ENCODE results near the gene MIA.
"Not testable (repeated sequence)": the region's sequence is repeated elsewhere in the genome, so short reads cannot be mapped to it uniquely, and the experiment has no call there.

The MIA gene

DNA sequence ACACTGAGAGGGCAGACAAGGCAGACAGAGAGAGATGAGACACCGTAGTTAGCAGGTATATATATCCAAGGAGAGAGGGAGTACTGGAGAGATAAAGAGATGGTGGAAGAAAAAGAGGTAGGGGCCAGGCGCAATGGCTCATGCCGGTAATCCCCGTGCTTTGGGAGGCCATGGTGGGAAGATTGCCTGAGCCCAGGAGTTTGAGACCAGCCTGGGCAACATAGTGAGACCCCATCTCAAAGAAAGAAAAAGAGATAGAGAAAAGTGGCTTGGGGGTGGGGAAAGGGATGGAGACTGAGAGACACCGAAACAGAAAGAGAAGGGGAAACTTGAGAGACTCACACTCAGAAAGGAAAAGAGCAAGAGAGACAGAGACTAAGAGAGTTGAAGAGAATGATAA, 5.3 kb downstream of the MIA start:
- TF ChIP-seq, protein P1, sequence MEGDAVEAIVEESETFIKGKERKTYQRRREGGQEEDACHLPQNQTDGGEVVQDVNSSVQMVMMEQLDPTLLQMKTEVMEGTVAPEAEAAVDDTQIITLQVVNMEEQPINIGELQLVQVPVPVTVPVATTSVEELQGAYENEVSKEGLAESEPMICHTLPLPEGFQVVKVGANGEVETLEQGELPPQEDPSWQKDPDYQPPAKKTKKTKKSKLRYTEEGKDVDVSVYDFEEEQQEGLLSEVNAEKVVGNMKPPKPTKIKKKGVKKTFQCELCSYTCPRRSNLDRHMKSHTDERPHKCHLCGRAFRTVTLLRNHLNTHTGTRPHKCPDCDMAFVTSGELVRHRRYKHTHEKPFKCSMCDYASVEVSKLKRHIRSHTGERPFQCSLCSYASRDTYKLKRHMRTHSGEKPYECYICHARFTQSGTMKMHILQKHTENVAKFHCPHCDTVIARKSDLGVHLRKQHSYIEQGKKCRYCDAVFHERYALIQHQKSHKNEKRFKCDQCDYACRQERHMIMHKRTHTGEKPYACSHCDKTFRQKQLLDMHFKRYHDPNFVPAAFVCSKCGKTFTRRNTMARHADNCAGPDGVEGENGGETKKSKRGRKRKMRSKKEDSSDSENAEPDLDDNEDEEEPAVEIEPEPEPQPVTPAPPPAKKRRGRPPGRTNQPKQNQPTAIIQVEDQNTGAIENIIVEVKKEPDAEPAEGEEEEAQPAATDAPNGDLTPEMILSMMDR (conservative IDR thresholded peaks at IDR 0.05; ENCODE audit: control insufficient read depth, insufficient read depth, low read depth, low read length), result no peak
- no peak for DNase-seq (ENCODE audit: low read depth)

DNA sequence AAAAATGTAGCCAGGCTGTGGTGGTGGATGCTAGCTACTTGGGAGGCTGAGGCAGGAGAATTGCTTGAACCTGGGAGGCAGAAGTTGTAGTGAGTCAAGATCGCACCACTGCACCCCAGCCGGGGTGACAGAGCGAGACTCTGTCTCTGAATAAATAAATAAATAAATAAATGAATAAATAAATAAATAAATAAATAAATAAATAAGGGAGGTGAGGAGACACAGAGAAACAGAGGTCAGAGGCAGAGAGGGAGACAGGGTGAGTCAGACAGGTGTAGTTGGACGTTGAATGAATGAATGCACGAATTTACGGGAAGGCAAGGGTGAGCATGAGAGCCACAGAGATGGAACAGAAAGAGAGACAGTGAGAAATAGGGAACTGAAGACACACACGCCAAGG, 5.8 kb downstream of the MIA start:
- no peak for DNase-seq (ENCODE audit: low read depth)
- TF ChIP-seq, protein P1 (conservative IDR thresholded peaks at IDR 0.05; ENCODE audit: control insufficient read depth, insufficient read depth, low read depth, low read length), result no peak
- H3K4me3 ChIP-seq (ENCODE audit: control insufficient read depth, low read depth, low read length), result no peak overlapping the region

More for the DNA sequence above, 5.3 kb downstream of the MIA start:
- no peak overlapping the region for H3K4me3 ChIP-seq (ENCODE audit: control insufficient read depth, low read depth, low read length)

DNA sequence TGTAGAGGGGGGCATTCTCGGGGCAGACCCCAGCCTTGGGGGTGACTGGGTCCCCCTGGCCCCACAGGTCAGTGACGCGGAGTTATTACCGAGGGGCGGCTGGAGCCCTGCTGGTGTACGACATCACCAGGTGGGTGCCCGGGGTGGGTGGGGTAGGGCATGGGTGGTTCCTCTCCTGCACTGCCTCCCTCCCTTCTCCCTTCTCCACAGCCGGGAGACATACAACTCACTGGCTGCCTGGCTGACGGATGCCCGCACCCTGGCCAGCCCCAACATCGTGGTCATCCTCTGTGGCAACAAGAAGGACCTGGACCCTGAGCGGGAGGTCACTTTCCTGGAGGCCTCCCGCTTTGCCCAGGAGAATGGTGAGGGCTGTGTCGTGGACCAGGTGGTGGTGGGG, 8.4 kb downstream of the MIA start:
- TF ChIP-seq, protein P1 (conservative IDR thresholded peaks at IDR 0.05; ENCODE audit: control insufficient read depth, insufficient read depth, low read depth, low read length), result no peak
- H3K4me3 ChIP-seq (ENCODE audit: control insufficient read depth, low read depth, low read length), result no peak overlapping the region
- no peak for DNase-seq (ENCODE audit: low read depth)

DNA sequence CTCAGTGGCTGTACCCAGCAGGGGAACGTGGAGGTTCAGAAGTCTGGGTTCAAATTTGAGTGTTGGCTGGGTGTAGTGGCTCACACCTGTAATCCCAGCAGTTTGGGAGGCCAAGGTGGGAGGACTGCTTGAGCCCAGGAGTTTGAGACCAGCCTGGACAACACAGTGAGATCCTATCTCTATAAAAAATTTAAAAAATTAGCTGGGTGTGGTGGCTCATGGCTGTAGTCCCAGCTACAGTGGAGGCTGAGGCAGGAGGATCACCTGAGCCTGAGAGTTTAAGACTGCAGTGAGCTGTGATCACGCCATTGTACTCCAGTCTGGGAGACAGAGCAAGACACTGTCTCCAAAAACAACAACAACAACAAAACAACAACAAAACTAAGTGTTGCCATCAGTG, 8.8 kb downstream of the MIA start:
- not testable (repeated sequence) for DNase-seq (ENCODE audit: low read depth); H3K4me3 ChIP-seq (ENCODE audit: control insufficient read depth, low read depth, low read length)

DNA sequence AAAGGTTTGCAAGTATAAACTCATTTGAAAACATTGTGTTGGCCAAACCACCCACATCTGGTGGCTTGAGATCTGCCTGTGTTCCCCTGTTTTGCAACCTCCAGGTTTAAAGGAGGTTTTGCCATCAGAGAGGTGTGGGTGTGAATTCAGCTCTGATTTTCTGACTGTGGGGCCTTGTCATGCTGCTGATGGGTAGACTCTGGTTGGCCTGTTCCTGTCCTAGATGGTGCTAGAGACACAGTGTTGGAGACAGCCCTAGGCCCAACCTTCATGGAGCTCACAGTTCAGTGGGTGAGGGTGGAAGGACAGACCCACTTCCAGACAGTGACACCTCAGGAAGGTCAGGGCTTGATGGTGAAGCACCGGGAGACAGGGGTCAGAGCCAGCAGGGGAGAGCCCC, 10.2 kb downstream of the MIA start:
- TF ChIP-seq, protein P1 (conservative IDR thresholded peaks at IDR 0.05; ENCODE audit: control insufficient read depth, insufficient read depth, low read depth, low read length), result no peak
- H3K4me3 ChIP-seq (ENCODE audit: control insufficient read depth, low read depth, low read length), result no peak overlapping the region
- DNase-seq (ENCODE audit: low read depth), result no peak

DNA sequence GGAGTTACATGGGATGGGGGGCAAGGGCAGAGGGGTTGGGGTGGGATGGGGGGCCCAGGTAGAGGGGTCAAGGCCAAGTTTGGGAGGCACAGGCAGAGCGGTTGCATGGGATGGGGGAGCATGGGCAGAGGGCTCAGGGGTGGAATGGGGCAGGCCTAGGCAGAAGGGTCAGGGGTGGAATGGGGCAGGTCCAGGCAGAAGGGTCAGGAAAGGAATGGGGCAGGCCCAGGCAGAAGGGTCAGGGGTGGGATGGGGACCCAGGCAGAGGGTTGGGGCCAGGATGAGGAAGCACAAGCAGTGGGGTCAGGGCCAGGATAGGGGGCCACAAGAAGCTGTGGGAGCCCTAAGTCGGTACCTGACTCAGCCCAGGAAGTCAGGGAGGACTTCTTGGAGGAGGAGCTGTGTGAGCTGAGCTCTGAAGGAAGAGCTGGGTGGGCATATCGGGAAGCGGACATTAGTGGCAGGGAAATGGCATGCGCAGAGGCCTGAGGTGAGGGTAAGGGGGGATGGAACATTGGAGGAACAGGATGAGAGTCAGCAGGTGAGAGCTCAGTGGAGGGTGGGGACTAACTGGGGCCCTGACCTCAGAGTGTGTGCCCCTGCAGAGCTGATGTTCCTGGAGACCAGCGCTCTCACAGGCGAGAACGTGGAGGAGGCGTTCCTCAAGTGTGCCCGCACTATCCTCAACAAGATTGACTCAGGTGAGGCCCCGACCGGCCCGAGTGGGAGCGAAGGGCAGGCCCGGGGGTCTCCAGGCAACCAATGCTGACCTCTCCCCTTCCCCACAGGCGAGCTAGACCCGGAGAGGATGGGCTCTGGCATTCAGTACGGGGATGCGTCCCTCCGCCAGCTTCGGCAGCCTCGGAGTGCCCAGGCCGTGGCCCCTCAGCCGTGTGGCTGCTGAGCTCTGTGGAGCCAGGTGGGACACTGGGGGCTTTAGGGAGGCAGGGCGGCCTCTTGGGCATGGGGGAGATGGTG, 11.0 kb downstream of the MIA start:
- TF ChIP-seq, protein P1 (conservative IDR thresholded peaks at IDR 0.05; ENCODE audit: control insufficient read depth, insufficient read depth, low read depth, low read length), result no peak
- DNase-seq (ENCODE audit: low read depth), result no peak
- H3K4me3 ChIP-seq (ENCODE audit: control insufficient read depth, low read depth, low read length), result no peak overlapping the region

DNA sequence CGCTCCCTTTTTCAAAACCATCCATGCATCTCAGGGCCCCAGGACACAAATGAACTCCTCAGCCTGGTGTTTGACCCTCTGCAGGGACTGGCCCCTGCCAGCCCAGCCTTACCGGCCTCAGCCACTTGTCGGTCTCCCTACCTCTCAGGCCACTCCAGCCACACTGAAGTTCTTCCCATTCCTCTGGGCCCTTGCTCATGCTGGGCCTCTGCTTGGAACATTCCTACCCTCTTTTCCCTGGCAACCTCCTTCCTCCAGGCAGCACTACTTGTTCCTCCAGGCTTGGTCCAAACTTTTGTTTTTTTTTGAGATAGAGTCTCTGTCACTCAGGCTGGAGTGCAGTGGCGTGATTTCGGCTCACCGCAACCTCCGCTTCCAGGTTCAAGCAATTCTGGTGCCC, 16.0 kb downstream of the MIA start:
- no peak overlapping the region for H3K4me3 ChIP-seq (ENCODE audit: control insufficient read depth, low read depth, low read length)
- no peak for DNase-seq (ENCODE audit: low read depth)
- TF ChIP-seq, protein P1 (conservative IDR thresholded peaks at IDR 0.05; ENCODE audit: control insufficient read depth, insufficient read depth, low read depth, low read length), result no peak

Data from fibroblast of mammary gland (primary cell).